ENCODE results near the gene BTBD16.

BTBD16 gene

GRCh38 chr10:122229666-122230065 is 41.4 kb upstream of the BTBD16 start:
- Histone ChIP-seq H3K36me3 (ENCODE audit: control insufficient read depth, insufficient read depth, low read length) (no peaks in the 10 kb centered on the region), H3K4me3 (replicated peaks; ENCODE audit: low read depth, low read length) (no peak overlapping the region), H3K27me3 (replicated peaks; ENCODE audit: control insufficient read depth, insufficient read depth, low read length) (no peaks in the 10 kb centered on the region; the same call in 1 of the 2 replicates)
- DNase-seq (ENCODE audit: extremely low read depth, insufficient read length): no peak
- no peak for TF ChIP-seq CTCF (IDR thresholded peaks at IDR 0.05; ENCODE audit: insufficient read depth, low read length, poor library complexity, severe bottlenecking)

GRCh38 chr10:122230222-122230621 is 40.9 kb upstream of the BTBD16 start:
- no peaks in the 10 kb centered on the region for H3K36me3 ChIP-seq (ENCODE audit: control insufficient read depth, insufficient read depth, low read length)
- no peaks in the 10 kb centered on the region; the same call in 1 of the 2 replicates for H3K27me3 ChIP-seq (replicated peaks; ENCODE audit: control insufficient read depth, insufficient read depth, low read length)
- TF ChIP-seq CTCF (IDR thresholded peaks at IDR 0.05; ENCODE audit: insufficient read depth, low read length, poor library complexity, severe bottlenecking): no peak
- no peak overlapping the region for H3K4me3 ChIP-seq (replicated peaks; ENCODE audit: low read depth, low read length)
- no peak for DNase-seq (ENCODE audit: extremely low read depth, insufficient read length)

- no peak for TF ChIP-seq CTCF (IDR thresholded peaks at IDR 0.05; ENCODE audit: insufficient read depth, low read length, poor library complexity, severe bottlenecking)
- Histone ChIP-seq H3K36me3 (ENCODE audit: control insufficient read depth, insufficient read depth, low read length) (no peaks in the 10 kb centered on the region), H3K27me3 (replicated peaks; ENCODE audit: control insufficient read depth, insufficient read depth, low read length) (no peaks in the 10 kb centered on the region; the same call in none of the 2 replicates), H3K4me3 (replicated peaks; ENCODE audit: low read depth, low read length) (no peak overlapping the region)
- DNase-seq (ENCODE audit: extremely low read depth, insufficient read length): no peak
Measured at GRCh38 chr10:122232769-122233168, 38.3 kb upstream of the BTBD16 start.

GRCh38 chr10:122233857-122234348 is 37.2 kb upstream of the BTBD16 start:
- no peak for TF ChIP-seq CTCF (IDR thresholded peaks at IDR 0.05; ENCODE audit: insufficient read depth, low read length, poor library complexity, severe bottlenecking)

GRCh38 chr10:122234416-122234815 is 36.7 kb upstream of the BTBD16 start:
- H3K36me3 ChIP-seq (ENCODE audit: control insufficient read depth, insufficient read depth, low read length): no peaks in the 10 kb centered on the region
- no peak for DNase-seq (ENCODE audit: extremely low read depth, insufficient read length)
- no peaks in the 10 kb centered on the region; the same call in none of the 2 replicates for H3K27me3 ChIP-seq (replicated peaks; ENCODE audit: control insufficient read depth, insufficient read depth, low read length)
- H3K4me3 ChIP-seq (replicated peaks; ENCODE audit: low read depth, low read length): no peak overlapping the region
- no peak for TF ChIP-seq CTCF (IDR thresholded peaks at IDR 0.05; ENCODE audit: insufficient read depth, low read length, poor library complexity, severe bottlenecking)

More at GRCh38 chr10:122233857-122234348, 37.2 kb upstream of the BTBD16 start:
- Histone ChIP-seq H3K4me3 (replicated peaks; ENCODE audit: low read depth, low read length) (no peak overlapping the region), H3K27me3 (replicated peaks; ENCODE audit: control insufficient read depth, insufficient read depth, low read length) (no peaks in the 10 kb centered on the region; the same call in none of the 2 replicates), H3K36me3 (ENCODE audit: control insufficient read depth, insufficient read depth, low read length) (no peaks in the 10 kb centered on the region)
- DNase-seq (ENCODE audit: extremely low read depth, insufficient read length): no peak

Measured in GM06990 (cell line).